RWPE1 (cell line): ENCODE results near the gene CREB3L2.

Experiments used
- CTCF ChIA-PET: fragments of 350-600 bp; sonication (Branson Sonifier 250); formaldehyde crosslinking; extraction: SDS; loops from one replicate; lab custom pipeline; 2021; lab: Yijun Ruan, JAX
- POLR2A ChIA-PET: fragments of 400-600 bp; formaldehyde crosslinking; extraction: SDS; loops from one replicate; lab custom pipeline; 2020; ENCODE audit warnings: antibody characterized with exemption; ENCODE audit not compliant: low non-redundant PET; lab: Yijun Ruan, JAX
- DNase-seq: peaks from one replicate; pipeline ENCODE4 v3.0.0; 2012; ENCODE audit warnings: low spot score
- H3K27ac ChIP-seq: fragments of 450-650 bp; 2 replicates; pipeline ENCODE4 v1.5.1; 2017
- CTCF ChIP-seq: fragments of 450-650 bp; conservative IDR thresholded peaks from 2 replicates; pipeline ENCODE4 v1.5.1; 2017; ENCODE audit warnings: low read depth, mild to moderate bottlenecking

The CREB3L2 gene

DNA sequence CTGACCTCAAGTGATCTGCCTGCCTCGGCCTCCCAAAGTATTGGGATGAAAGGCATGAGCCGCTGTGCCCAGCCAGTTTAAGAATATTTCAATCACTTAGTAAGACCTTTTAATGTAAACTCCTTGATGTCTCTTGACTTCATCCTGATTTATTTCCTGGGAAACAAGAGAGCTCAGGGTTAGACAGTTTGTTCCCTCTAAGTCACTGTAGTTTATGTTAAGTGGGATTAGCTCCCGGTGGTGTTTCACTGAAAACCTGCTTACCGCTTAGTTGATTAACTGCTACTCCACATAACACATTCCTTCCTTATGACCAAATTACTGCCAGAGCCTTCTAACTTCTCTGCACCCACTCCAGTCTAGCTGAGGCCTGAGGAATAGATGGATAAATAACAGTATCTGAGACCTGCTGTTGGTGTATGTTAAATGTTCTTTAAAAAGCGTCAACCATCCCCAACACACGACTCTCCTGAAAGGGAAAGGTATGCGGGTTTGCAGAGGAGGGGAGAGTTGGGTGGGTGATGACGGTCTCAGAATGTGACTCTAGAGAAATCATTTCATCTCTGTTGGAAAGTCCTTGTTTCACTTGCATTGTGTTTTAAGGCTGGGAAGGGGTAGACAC lies 48.7 kb downstream of the CREB3L2 start:
- H3K27ac ChIP-seq: no peak overlapping the region
- DNase-seq: no peak
- no peak for TF ChIP-seq CTCF
- CTCF ChIA-PET: no interaction called here
- POLR2A ChIA-PET: no interaction called here

- no peak for TF ChIP-seq CTCF
- POLR2A ChIA-PET: no interaction called here
- DNase-seq: no peak
- CTCF ChIA-PET: no interaction called here
- no peak overlapping the region for H3K27ac ChIP-seq
Measured at GRCh38 chr7:137952426-137952805, 49.5 kb downstream of the CREB3L2 start.

GRCh38 chr7:137951700-137952425 lies 50.0 kb downstream of the CREB3L2 start:
- CTCF ChIA-PET: no interaction called here
- no peak for TF ChIP-seq CTCF
- DNase-seq: no peak
- H3K27ac ChIP-seq: no peak overlapping the region
- POLR2A ChIA-PET: no interaction called here

DNA sequence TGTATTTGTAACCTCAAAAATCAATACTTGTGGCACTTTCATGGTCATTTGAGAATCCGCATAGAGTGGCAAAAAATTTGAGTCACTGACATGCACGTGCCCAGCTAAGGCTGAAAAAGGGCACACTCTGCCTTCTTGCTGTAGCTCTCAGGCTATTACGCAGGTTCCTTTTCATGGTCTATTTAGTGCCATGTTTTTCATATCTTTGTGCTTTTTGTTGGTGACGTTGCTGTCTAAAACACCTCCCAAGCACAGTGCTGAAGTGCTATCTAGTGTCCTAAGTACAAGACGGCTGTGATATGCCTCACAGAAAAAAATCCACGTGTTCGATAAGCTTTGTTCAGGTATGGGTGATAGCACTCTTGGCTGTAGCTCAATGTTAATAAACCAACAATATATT lies 50.9 kb downstream of the CREB3L2 start:
- no peak overlapping the region for H3K27ac ChIP-seq
- CTCF ChIA-PET: no interaction called here
- DNase-seq: no peak
- POLR2A ChIA-PET: no interaction called here
- TF ChIP-seq CTCF: no peak

- DNase-seq: no peak
- no peak overlapping the region for H3K27ac ChIP-seq
- TF ChIP-seq CTCF: no peak
- ChIA-PET CTCF (interaction anchor here (0.5 to 0.9 kb wide), 2 partner anchors 1147 to 1782 kb away, joined by 3 to 4 read pairs; no protein-coding TSS in a partner anchor), POLR2A (no interaction called here)
Measured at GRCh38 chr7:137950263-137950621, 51.6 kb downstream of the CREB3L2 start.

DNA sequence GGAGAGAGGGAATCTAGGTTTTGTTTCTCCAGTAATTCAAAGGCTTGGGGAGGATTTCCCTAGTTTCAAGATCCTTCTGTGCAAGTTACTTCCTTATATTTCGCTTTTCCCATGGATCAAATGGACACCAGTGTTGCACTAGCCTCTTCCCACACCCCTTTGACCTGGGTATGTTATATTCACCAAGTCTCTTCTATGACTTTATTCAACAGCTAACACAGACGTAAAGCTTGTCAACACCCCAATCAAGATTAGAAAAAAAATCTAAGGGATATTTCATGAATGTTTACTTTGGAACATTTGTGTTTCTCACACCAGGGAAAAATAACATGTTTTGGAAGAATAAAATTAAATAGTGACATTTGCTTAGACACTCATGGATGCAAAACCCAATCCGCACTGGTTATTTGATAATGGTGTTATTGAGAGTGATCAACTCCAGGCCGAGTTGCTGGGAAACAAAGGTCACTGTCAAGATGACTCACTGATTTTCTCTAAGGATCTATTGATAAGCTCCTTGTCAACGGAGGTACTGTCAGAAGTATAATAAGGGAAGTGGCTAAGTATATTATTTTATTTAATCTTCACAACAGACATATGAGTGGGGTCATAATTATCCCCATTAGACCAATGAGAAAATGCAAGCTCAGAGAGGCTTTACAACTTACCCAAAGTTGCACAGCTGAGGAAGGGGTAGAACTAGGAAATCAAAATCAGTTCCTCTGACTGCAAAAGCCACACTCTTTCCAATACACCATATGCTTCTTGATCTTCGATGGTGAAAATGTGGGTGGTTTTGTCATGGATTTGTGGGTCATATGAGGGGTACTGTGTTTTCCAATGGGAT lies 52.2 kb downstream of the CREB3L2 start:
- TF ChIP-seq CTCF: no peak
- no peak for DNase-seq
- ChIA-PET POLR2A (no interaction called here), CTCF (interaction anchor here (0.9 kb wide), 1 partner anchor 1782 kb away, joined by 4 read pairs; no protein-coding TSS in a partner anchor)
- H3K27ac ChIP-seq: no peak overlapping the region
